NCI-H1436 (cell line): ENCODE data around the gene PPAT.
"Not testable (repeated sequence)": the region's sequence is repeated elsewhere in the genome, so short reads cannot be mapped to it uniquely, and the experiment has no call there.

Source experiments
- DNase-seq: peaks from one replicate; lab custom pipeline; 2025; lab: John Stamatoyannopoulos, UW

The PPAT gene

GRCh38 chr4:56435140-56435926 lies at the start of gene PPAT:
PPAT (minus strand) TSS chr4:56435615; CDS start chr4:56435477, 138 bp downstream.
- DNase-seq: peak; percentile 95

- DNase-seq: no peak
These were observed 45.3 kb upstream of the PPAT start for GRCh38 chr4:56480691-56481090.

- DNase-seq: no peak
These were observed 41.8 kb upstream of the PPAT start for GRCh38 chr4:56477192-56477702.

- no peak for DNase-seq
These were observed 40.5 kb upstream of the PPAT start for GRCh38 chr4:56475917-56476316.

- no peak for DNase-seq
These were observed 34.2 kb upstream of the PPAT start for GRCh38 chr4:56469489-56470210.

GRCh38 chr4:56468097-56468422 lies 32.6 kb upstream of the PPAT start:
- no peak for DNase-seq

- peak; percentile 84 for DNase-seq
These were observed 32.1 kb upstream of the PPAT start, which contains the start of gene SRP72 for GRCh38 chr4:56467284-56468096. SRP72 (plus strand) TSS chr4:56467617; CDS start chr4:56467636, 19 bp downstream.

- no peak for DNase-seq
These were observed 31.5 kb upstream of the PPAT start for GRCh38 chr4:56466910-56467283.

GRCh38 chr4:56466296-56466761 lies 30.9 kb upstream of the PPAT start:
- not testable (repeated sequence) for DNase-seq

GRCh38 chr4:56465599-56466295 lies 30.3 kb upstream of the PPAT start:
- DNase-seq: no peak

GRCh38 chr4:56464581-56464980 lies 29.2 kb upstream of the PPAT start:
- DNase-seq: no peak

GRCh38 chr4:56463711-56464110 lies 28.3 kb upstream of the PPAT start:
- DNase-seq: no peak

GRCh38 chr4:56462157-56462556 lies 26.7 kb upstream of the PPAT start:
- DNase-seq: no peak

- DNase-seq: no peak
These were observed 24.7 kb upstream of the PPAT start for GRCh38 chr4:56460085-56460484.

GRCh38 chr4:56450342-56450741 lies 14.9 kb upstream of the PPAT start:
- no peak for DNase-seq

- DNase-seq: not testable (repeated sequence)
These were observed 14.1 kb upstream of the PPAT start for GRCh38 chr4:56449475-56449874.

GRCh38 chr4:56448301-56448700 lies 12.9 kb upstream of the PPAT start:
- no peak for DNase-seq

- DNase-seq: no peak
These were observed 10.3 kb upstream of the PPAT start for GRCh38 chr4:56445699-56446098.

- DNase-seq: no peak
These were observed 9.3 kb upstream of the PPAT start for GRCh38 chr4:56444719-56445118.

GRCh38 chr4:56440983-56441382 lies 5.6 kb upstream of the PPAT start:
- no peak for DNase-seq

GRCh38 chr4:56438766-56439165 lies 3.4 kb upstream of the PPAT start:
- DNase-seq: no peak
